ENCODE measurements around the gene SCN4B. TPM values are rescaled to one million over a fixed set of nuclear protein-coding genes. Genes with fewer than 3 reads are reported as not detected.

Gene SCN4B
- total RNA-seq, 2 donors from 2014 or later = 0.15 to 0.20 TPM

- H3K4me1 Mint-ChIP-seq = peaks cover 11% of the 10 kb centered on the region
- no peaks in the 10 kb centered on the region for H3K27me3 ChIP-seq (ENCODE audit: control insufficient read depth, insufficient read depth, low read length, poor library complexity, severe bottlenecking)
- H3K4me3 Mint-ChIP-seq = no peak overlapping the region
- peaks cover 27% of the 10 kb centered on the region for H3K27me3 Mint-ChIP-seq (ENCODE audit: insufficient read depth)
- H3K4me3 ChIP-seq (ENCODE audit: low read length) = no peak overlapping the region
- H3K27ac Mint-ChIP-seq = no peak overlapping the region
- DNase-seq = no peak
- H3K4me1 ChIP-seq (ENCODE audit: control insufficient read depth, insufficient read depth, low read length) = no peaks in the 10 kb centered on the region
- peaks cover 8% of the 10 kb centered on the region for H3K9me3 ChIP-seq (ENCODE audit: control insufficient read depth, low read length)
- no peak overlapping the region for H3K9ac ChIP-seq (ENCODE audit: extremely low read depth, low read length, poor library complexity, severe bottlenecking)
- TF ChIP-seq, protein P1, sequence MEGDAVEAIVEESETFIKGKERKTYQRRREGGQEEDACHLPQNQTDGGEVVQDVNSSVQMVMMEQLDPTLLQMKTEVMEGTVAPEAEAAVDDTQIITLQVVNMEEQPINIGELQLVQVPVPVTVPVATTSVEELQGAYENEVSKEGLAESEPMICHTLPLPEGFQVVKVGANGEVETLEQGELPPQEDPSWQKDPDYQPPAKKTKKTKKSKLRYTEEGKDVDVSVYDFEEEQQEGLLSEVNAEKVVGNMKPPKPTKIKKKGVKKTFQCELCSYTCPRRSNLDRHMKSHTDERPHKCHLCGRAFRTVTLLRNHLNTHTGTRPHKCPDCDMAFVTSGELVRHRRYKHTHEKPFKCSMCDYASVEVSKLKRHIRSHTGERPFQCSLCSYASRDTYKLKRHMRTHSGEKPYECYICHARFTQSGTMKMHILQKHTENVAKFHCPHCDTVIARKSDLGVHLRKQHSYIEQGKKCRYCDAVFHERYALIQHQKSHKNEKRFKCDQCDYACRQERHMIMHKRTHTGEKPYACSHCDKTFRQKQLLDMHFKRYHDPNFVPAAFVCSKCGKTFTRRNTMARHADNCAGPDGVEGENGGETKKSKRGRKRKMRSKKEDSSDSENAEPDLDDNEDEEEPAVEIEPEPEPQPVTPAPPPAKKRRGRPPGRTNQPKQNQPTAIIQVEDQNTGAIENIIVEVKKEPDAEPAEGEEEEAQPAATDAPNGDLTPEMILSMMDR (conservative IDR thresholded peaks at IDR 0.05) = no peak
- peaks cover 19% of the 10 kb centered on the region for H3K9me3 Mint-ChIP-seq
- H3K27ac ChIP-seq (ENCODE audit: low read depth, low read length) = no peak overlapping the region
- WGBS, 2 experiments (ENCODE audit: insufficient coverage in 1 of 2, insufficient read length in 1 of 2) = 90 to 100% methylated on average over 4 to 6 of the region's 6 CpGs
- peaks cover 2% of the 10 kb centered on the region for H3K36me3 Mint-ChIP-seq (ENCODE audit: low read depth)
- no peaks in the 10 kb centered on the region for H3K36me3 ChIP-seq (ENCODE audit: control insufficient read depth, insufficient read depth, low read length)
Measured at GRCh38 chr11:118087931-118088330, 64.7 kb downstream of the SCN4B start.

GRCh38 chr11:118086913-118087768 lies 65.5 kb downstream of the SCN4B start, which contains the start of gene SMIM35:
Gene SMIM35 (minus strand): TSS chr11:118086963. CDS start chr11:118086757, 206 bp downstream.
- Mint-ChIP-seq H3K27me3 (ENCODE audit: insufficient read depth) (peaks cover 25% of the 10 kb centered on the region), H3K27ac (no peak within 1 kb of the TSS), H3K9me3 (peaks cover 19% of the 10 kb centered on the region), H3K4me1 (peaks cover 16% of the 10 kb centered on the region), H3K4me3 (no peak within 1 kb of the TSS), H3K36me3 (ENCODE audit: low read depth) (peaks cover 2% of the 10 kb centered on the region)
- Histone ChIP-seq H3K27ac (ENCODE audit: low read depth, low read length) (no peak within 1 kb of the TSS), H3K36me3 (ENCODE audit: control insufficient read depth, insufficient read depth, low read length) (no peaks in the 10 kb centered on the region), H3K4me1 (ENCODE audit: control insufficient read depth, insufficient read depth, low read length) (no peaks in the 10 kb centered on the region), H3K9ac (ENCODE audit: extremely low read depth, low read length, poor library complexity, severe bottlenecking) (no peak within 1 kb of the TSS), H3K27me3 (ENCODE audit: control insufficient read depth, insufficient read depth, low read length, poor library complexity, severe bottlenecking) (no peaks in the 10 kb centered on the region), H3K4me3 (ENCODE audit: low read length) (no peak within 1 kb of the TSS), H3K9me3 (ENCODE audit: control insufficient read depth, low read length) (peaks cover 8% of the 10 kb centered on the region)
- no peak for DNase-seq
- TF ChIP-seq, protein P1 (conservative IDR thresholded peaks at IDR 0.05) = no peak
- 83 to 88% methylated on average over 2 to 5 of the region's 5 CpGs for WGBS, 2 experiments (ENCODE audit: insufficient coverage in 1 of 2, insufficient read length in 1 of 2)

DNA sequence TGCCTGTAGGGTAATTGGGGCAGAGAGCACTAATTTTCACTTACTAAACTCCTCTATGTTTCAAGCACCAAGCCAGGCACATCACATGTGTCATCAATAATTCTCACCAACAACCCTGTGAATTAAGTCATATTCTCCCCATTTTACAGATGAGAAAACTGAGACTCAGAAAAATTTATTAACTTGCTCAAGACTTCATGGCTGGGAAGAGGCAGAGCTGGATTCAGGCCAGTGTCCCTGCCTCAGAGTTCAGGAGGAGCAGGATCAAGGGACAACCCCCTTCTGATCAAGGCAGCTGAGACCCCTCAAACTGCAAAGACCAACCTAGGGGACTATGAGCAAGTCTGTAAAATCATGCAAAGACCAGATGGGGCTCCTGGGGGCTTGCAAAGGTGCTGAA lies 68.0 kb downstream of the SCN4B start:
- Histone ChIP-seq H3K9ac (ENCODE audit: extremely low read depth, low read length, poor library complexity, severe bottlenecking) (no peak overlapping the region), H3K9me3 (ENCODE audit: control insufficient read depth, low read length) (peaks cover 8% of the 10 kb centered on the region), H3K4me1 (ENCODE audit: control insufficient read depth, insufficient read depth, low read length) (no peaks in the 10 kb centered on the region), H3K36me3 (ENCODE audit: control insufficient read depth, insufficient read depth, low read length) (no peaks in the 10 kb centered on the region), H3K27ac (ENCODE audit: low read depth, low read length) (no peak overlapping the region), H3K4me3 (ENCODE audit: low read length) (no peak overlapping the region), H3K27me3 (ENCODE audit: control insufficient read depth, insufficient read depth, low read length, poor library complexity, severe bottlenecking) (no peaks in the 10 kb centered on the region)
- Mint-ChIP-seq H3K4me1 (peaks cover 9% of the 10 kb centered on the region), H3K27me3 (ENCODE audit: insufficient read depth) (peaks cover 31% of the 10 kb centered on the region), H3K4me3 (no peak overlapping the region), H3K36me3 (ENCODE audit: low read depth) (peaks cover 2% of the 10 kb centered on the region), H3K9me3 (peaks cover 19% of the 10 kb centered on the region), H3K27ac (no peak overlapping the region)
- TF ChIP-seq, protein P1 (conservative IDR thresholded peaks at IDR 0.05) = no peak
- DNase-seq = no peak
